H1 (cell line): ENCODE results near the gene CHST11. TPM values are rescaled to one million over a fixed set of nuclear protein-coding genes. Genes with fewer than 3 reads are reported as not detected.

Source experiments
- BACH1 ChIP-seq: IDR thresholded peaks from 2 replicates; pipeline ENCODE4 v1.6.1; 2012; ENCODE audit warnings: low read length, improper control_type of control experiment
- CHD7 ChIP-seq: fragments of 300-600 bp; sonication (generic); IDR thresholded peaks from 2 replicates; pipeline ENCODE4 v1.7.1; 2012; ENCODE audit warnings: low read length, moderate library complexity, mild to moderate bottlenecking, inconsistent platforms; ENCODE audit not compliant: insufficient replicate concordance
- KDM1A ChIP-seq: fragments of 200-600, 300-600 bp; sonication (generic); IDR thresholded peaks from 2 replicates; pipeline ENCODE4 v1.7.1; 2016; ENCODE audit warnings: mild to moderate bottlenecking, low read length, borderline replicate concordance
- RBBP5 ChIP-seq: IDR thresholded peaks from 2 replicates; pipeline ENCODE4 v1.7.1; 2012; ENCODE audit warnings: low read depth, mild to moderate bottlenecking, inconsistent platforms, low read length, moderate library complexity, borderline replicate concordance
- RXRA ChIP-seq: IDR thresholded peaks from 2 replicates; pipeline ENCODE4 v1.6.1; 2011; ENCODE audit warnings: low read depth, mild to moderate bottlenecking, low read length, moderate library complexity; ENCODE audit not compliant: insufficient read depth
- SIN3A ChIP-seq, 2 experiments: IDR thresholded peaks in 1 of 2; conservative IDR thresholded peaks in 1 of 2; 2 replicates each; pipeline ENCODE4 v1.6.1; 2011 to 2012; ENCODE audit warnings: low read length in 2 of 2, improper control_type of control experiment in 1 of 2, low read depth in 1 of 2, mild to moderate bottlenecking in 1 of 2
- SP2 ChIP-seq: IDR thresholded peaks from 2 replicates; pipeline ENCODE4 v1.6.1; 2012; ENCODE audit warnings: mild to moderate bottlenecking, low read length, inconsistent platforms
- TBP ChIP-seq: IDR thresholded peaks from 2 replicates; pipeline ENCODE4 v1.6.1; 2011; ENCODE audit warnings: low read depth, low read length, improper control_type of control experiment
- TEAD4 ChIP-seq: IDR thresholded peaks from 2 replicates; pipeline ENCODE4 v1.6.1; 2012; ENCODE audit warnings: low read depth, low read length, inconsistent platforms, mixed read lengths
- polyA plus RNA-seq, 7 experiments: library from polyadenylated mRNA; depleted of rRNA in 3 of 7; stranded (reverse) in 5 of 7; unstranded in 2 of 7; fragments of >200 nt in 5 of 7; fragments of 200-250 nt in 2 of 7; gene quantifications; 1 replicate in 5 of 7; 2 replicates in 1 of 7; 4 replicates in 1 of 7; pipeline versions ENCODE4 v1.2.1 to v1.2.3, GENCODE V29; 2011 to 2013; ENCODE audit warnings: missing spikeins in 2 of 7, mixed read lengths in 2 of 7
- total RNA-seq: library from RNA; stranded (reverse); fragmentation: NEBNext Ultra II Directional; extraction: Animal tissue kit (Norgen Biotek cat#: 25700); gene quantifications from 2 replicates; pipeline ENCODE4 v1.2.1, GENCODE V29; 2021

Gene CHST11
- total and polyA plus RNA-seq, 2 of the 8 experiments (the other 6 are each of a cell fraction or from before 2014, with no cell fraction given): 14.4 to 20.8 TPM

- TF ChIP-seq RXRA: no peak
- no peak for TF ChIP-seq SIN3A (conservative IDR thresholded peaks at IDR 0.05 in 1 of 2, IDR thresholded peaks at IDR 0.05 in 1 of 2; ENCODE audit: low read depth in 1 of 2, low read length in 2 of 2)
- TF ChIP-seq SP2: no peak
- TF ChIP-seq KDM1A: no peak
- TF ChIP-seq BACH1: no peak
- TF ChIP-seq TEAD4: no peak
- TF ChIP-seq CHD7: no peak
- TF ChIP-seq TBP: no peak
- no peak for TF ChIP-seq RBBP5
These were observed 78.1 kb downstream of the CHST11 start (continued) for GRCh38 chr12:104534857-104535248.
